Measurements from ENCODE around the gene CMPK2.

- peak in 5 of 7 experiments; percentile 49 to 67 (median 65) for TF ChIP-seq CTCF (IDR thresholded peaks at IDR 0.05)
- no peak for TF ChIP-seq POLR2AphosphoS5 (IDR thresholded peaks at IDR 0.05)
Observed at GRCh38 chr2:6896930-6897759, 31.4 kb upstream of the CMPK2 start.
